Adipose tissue (tissue), 3 donors: ENCODE data around the gene RBM19. TPM values are rescaled to one million over a fixed set of nuclear protein-coding genes. Genes with fewer than 3 reads are reported as not detected.

Experiments
- H3K27ac ChIP-seq: one replicate; pipeline ENCODE4 v1.5.1; 2013; ENCODE audit warnings: low read depth, low read length
- WGBS, 3 donors: extraction: QIAGEN DNeasy Blood & Tissue Kit; methylation state at CpG; one replicate each; pipeline ENCODE4 v1.1.7; 2013; 5-methylcytosine and 5-hydroxymethylcytosine counted together
- polyA plus RNA-seq, 3 donors: library from polyadenylated mRNA; stranded (reverse); fragments of 200-250 nt; gene quantifications; one replicate each; pipeline ENCODE4 v1.2.3, GENCODE V29; 2013
- donor health status: healthy with polysubstance abuse.
- donor health status: Bipolar disorder and iron deficiency.
- donor health status: healthy.

Gene RBM19
- polyA plus RNA-seq, 3 donors: 10.7 to 13.9 (median 12.8) TPM

GRCh38 chr12:113854385-113855142 lies 111.6 kb downstream of the RBM19 start:
- 84 to 93% (median 91%) methylated on average over 17 of the region's 17 CpGs for WGBS, 3 donors
- H3K27ac ChIP-seq: no peak overlapping the region

DNA sequence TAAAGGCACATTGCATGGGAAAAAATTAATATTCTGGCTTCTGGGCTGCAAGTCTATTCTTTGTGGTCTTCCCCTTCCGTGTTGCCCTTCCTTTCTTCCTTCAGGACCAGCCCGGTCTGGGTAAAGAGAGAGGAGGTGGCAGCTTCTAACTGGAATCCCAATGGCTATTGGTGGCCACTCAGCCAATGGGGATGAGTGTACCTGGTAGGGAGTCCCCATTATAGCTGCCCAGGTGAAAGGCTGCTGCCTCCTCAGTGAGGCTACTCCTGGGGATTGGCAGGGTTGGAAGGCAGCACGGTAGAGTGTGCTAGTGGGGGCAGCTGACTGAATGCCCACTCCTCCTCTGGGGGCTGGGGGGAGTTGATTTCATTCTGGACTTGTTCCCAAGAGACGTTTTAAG lies 112.6 kb downstream of the RBM19 start:
- 58 to 68% (median 62%) methylated on average over 4 of the region's 4 CpGs for WGBS, 3 donors

GRCh38 chr12:113852695-113853490 lies 113.2 kb downstream of the RBM19 start:
- no peak overlapping the region for H3K27ac ChIP-seq

More for the DNA sequence above, 112.6 kb downstream of the RBM19 start:
- no peak overlapping the region for H3K27ac ChIP-seq

DNA sequence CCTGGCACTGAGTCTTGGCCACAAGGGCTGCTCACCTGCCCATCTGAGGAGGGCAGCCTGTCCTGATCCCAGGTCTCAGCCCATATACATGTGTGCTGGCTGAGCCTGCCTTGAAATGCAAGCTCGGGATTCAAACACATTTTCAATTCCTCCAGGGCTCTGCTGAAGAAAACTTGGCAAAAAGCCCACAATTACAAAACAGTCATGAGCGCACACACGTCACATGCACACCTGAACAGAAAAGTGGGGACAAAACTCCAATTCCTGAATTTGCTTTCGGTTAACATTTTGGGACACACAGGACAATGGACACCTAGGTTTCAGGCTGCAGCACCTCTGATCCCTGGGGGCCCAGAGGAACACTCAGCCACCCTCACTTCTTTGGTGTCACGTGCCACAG lies 113.9 kb downstream of the RBM19 start:
- 72 to 90% (median 79%) methylated on average over 5 of the region's 5 CpGs for WGBS, 3 donors
- no peak overlapping the region for H3K27ac ChIP-seq

More at GRCh38 chr12:113852695-113853490, 113.2 kb downstream of the RBM19 start:
- WGBS, 3 donors: 73 to 82% (median 80%) methylated on average over 24 of the region's 24 CpGs

DNA sequence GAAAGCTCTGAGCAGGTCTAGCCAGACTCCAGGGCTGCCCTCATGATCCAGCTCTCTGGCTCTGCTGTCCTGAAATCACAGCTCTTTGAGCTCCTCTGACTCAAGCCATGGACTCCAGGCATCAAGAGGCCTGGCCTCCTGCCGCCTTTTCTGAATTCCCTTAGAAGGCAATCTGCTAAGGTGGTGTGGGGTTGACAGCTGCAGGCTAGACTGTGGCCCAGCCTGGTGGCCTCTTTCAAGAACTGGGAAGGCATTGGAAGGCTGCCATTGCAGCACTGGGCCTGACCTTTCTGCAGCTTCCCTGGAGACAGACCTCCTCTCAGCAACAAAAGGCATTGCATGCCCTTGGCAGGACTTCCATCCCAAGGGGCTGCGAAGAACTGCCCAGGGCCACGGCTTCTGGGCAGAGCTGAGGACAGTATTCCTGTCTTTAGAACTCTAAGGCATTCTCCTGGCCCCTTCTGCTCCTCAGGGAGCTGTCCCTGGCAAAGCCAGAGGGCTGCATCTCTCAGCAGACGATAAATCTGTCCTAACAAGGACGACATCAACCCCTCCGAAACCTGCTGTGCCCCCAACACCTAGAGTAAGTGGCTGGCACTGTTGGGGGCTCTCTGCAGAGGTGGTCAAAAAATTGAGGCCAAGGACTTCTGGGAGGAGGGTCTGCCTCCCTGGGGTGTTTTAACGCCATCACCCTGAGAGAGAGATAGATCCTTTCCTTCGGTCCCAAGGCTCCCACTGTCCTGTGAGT lies 115.6 kb downstream of the RBM19 start:
- no peak overlapping the region for H3K27ac ChIP-seq
- 73 to 87% (median 83%) methylated on average over 8 of the region's 8 CpGs for WGBS, 3 donors

GRCh38 chr12:113847856-113848255 lies 118.3 kb downstream of the RBM19 start:
- no peak overlapping the region for H3K27ac ChIP-seq
- WGBS, 3 donors: 79 to 81% (median 81%) methylated on average over 3 of the region's 3 CpGs

GRCh38 chr12:113846883-113847755 lies 119.0 kb downstream of the RBM19 start:
- 80 to 91% (median 86%) methylated on average over 18 of the region's 18 CpGs for WGBS, 3 donors
- H3K27ac ChIP-seq: no peak overlapping the region

GRCh38 chr12:113845900-113846674 lies 120.0 kb downstream of the RBM19 start:
- 72 to 90% (median 80%) methylated on average over 10 of the region's 10 CpGs for WGBS, 3 donors
- no peak overlapping the region for H3K27ac ChIP-seq

DNA sequence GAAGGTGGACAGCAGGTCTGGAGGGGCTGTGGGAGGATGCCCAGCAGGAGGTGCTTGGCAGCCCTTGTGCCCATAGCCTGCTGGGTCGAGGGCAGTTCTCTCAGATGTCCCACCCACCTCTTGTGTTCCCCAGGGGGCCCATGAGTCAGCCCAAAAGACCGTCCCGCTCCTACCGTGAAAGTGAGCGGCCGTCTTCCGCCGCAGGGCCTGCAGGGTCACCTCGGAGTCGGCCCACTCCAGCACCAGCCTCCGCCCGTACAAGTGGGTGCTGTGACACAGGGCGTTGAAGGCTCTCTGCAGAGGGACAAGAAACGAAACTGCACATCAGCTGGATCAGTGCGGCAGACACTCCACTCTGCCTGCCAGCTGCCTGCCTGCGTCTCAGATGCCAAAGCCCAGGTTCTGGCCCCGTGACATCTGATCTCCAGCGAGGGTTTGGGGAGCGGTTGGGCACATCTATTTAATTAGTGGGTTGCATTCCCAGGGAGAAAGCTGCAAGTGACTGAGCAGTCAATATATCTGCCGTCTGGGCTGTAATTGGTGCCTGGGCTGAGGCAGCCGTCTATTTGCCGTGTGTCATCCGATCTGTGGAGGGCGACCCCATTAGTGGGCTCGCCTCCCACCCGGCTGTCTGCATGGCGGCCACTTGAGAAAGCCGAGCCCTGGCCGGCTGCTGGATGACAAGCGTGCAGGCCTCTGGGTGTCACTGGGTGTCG lies 121.5 kb downstream of the RBM19 start:
- no peak overlapping the region for H3K27ac ChIP-seq
- 89 to 93% (median 90%) methylated on average over 31 of the region's 31 CpGs for WGBS, 3 donors

GRCh38 chr12:113842699-113843098 lies 123.4 kb downstream of the RBM19 start:
- H3K27ac ChIP-seq: no peak overlapping the region
- WGBS, 3 donors: 94 to 96% (median 95%) methylated on average over 4 of the region's 4 CpGs

GRCh38 chr12:113841786-113842185 lies 124.3 kb downstream of the RBM19 start:
- 90 to 96% (median 93%) methylated on average over 3 of the region's 3 CpGs for WGBS, 3 donors
- no peak overlapping the region for H3K27ac ChIP-seq

GRCh38 chr12:113840401-113841042 lies 125.6 kb downstream of the RBM19 start:
- H3K27ac ChIP-seq: no peak overlapping the region
- 91 to 92% (median 92%) methylated on average over 15 of the region's 15 CpGs for WGBS, 3 donors

- WGBS, 3 donors: 80 to 94% (median 83%) methylated on average over 7 of the region's 7 CpGs
- no peak overlapping the region for H3K27ac ChIP-seq
Observed at GRCh38 chr12:113838896-113839295, 127.2 kb downstream of the RBM19 start.

- no peak overlapping the region for H3K27ac ChIP-seq
- 73 to 81% (median 75%) methylated on average over 15 of the region's 15 CpGs for WGBS, 3 donors
Observed at GRCh38 chr12:113837528-113838296, 128.4 kb downstream of the RBM19 start.

GRCh38 chr12:113837084-113837483 lies 129.0 kb downstream of the RBM19 start:
- no peak overlapping the region for H3K27ac ChIP-seq
- 62 to 73% (median 62%) methylated on average over 5 of the region's 5 CpGs for WGBS, 3 donors

- 72 to 85% (median 80%) methylated on average over 16 of the region's 16 CpGs for WGBS, 3 donors
- no peak overlapping the region for H3K27ac ChIP-seq
Observed at GRCh38 chr12:113835896-113836295, 130.2 kb downstream of the RBM19 start.
